Body of pancreas (tissue), 4 donors: ENCODE results near the gene SNED1.

Experiments used
- CTCF ChIP-seq, 7 experiments: fragments of 450-650 bp in 4 of 7; fragments of 200-600 bp in 3 of 7; sonication (generic) in 3 of 7; IDR thresholded peaks; one replicate each; pipeline ENCODE4 v1.5.1; 2016 to 2019; ENCODE audit warnings: antibody characterized with exemption in 7 of 7
- POLR2A ChIP-seq, 3 donors: fragments of 450-650 bp; IDR thresholded peaks; one replicate each; pipeline ENCODE4 v1.6.1; 2016; ENCODE audit warnings: antibody characterized with exemption in 3 of 3, mild to moderate bottlenecking in 2 of 3

DNA sequence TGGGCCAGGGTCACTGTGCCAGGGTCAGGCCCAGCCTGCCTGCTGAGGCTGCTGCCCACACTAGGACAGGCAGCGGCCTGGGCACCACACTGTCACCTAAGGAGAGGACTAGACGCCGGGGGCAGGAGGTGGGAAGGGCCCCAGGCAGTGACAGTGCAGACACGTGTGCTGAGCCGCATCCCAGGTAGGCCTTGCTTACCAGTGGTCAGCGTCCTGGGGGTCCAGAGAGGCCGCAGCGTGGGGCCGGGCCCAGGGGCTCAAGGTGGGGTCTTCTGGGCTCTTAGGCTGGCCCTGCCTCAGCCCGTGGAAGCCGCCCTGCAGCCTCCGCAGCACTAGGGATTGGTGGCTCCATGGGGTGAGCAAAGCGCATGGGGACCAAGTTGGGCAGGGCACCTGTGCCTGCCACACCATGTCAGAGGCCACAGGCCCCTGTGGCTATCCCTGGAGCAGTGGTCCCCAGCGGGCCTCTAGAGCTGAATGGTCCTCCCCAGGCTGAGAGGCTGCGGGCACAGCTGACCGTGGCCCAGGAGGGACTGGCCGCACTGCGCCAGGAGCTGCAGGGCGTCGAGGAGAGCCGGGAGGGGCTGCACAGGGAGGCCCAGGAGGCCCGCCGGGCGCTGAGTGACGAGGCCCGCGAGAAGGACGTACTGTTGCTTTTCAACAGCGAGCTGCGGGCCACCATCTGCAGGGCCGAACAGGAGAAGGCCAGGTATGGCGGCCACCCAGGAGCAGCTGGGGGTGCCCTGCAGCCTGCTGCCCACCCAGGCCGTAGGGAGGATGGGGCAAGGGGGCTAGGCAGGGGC, 35.2 kb upstream of the SNED1 start:
- TF ChIP-seq CTCF (IDR thresholded peaks at IDR 0.05) (no peak), POLR2A (IDR thresholded peaks at IDR 0.05) (no peak)
